Aorta (tissue), 5 donors: ENCODE measurements around the gene RIN3. TPM values are rescaled to one million over a fixed set of nuclear protein-coding genes. Genes with fewer than 3 reads are reported as not detected.

ENCODE experiments used
- ATAC-seq: fragments of 200-7000 bp; cut with Tn5 transposase; one replicate; pipeline ENCODE4 v1.9.1; 2022; ENCODE audit warnings: moderate library complexity; ENCODE audit not compliant: low FRiP score
- DNase-seq, 2 donors: peaks; one replicate each; pipeline ENCODE4 v3.0.0-alpha.2; 2020
- H3K27ac ChIP-seq, 2 donors: one replicate each; pipeline ENCODE4 v1.5.1; 2013; ENCODE audit warnings: low read length in 2 of 2, mild to moderate bottlenecking in 2 of 2, moderate library complexity in 2 of 2, control low read depth in 1 of 2, inconsistent platforms in 1 of 2, low read depth in 1 of 2
- H3K27me3 ChIP-seq, 2 donors: one replicate each; pipeline ENCODE4 v1.6.1; 2013; ENCODE audit warnings: control low read depth in 1 of 2, low read length in 1 of 2, mild to moderate bottlenecking in 1 of 2, moderate library complexity in 1 of 2; ENCODE audit not compliant: insufficient read depth in 2 of 2, control insufficient read depth in 1 of 2
- H3K36me3 ChIP-seq, 2 donors: one replicate each; pipeline ENCODE4 v1.6.1; 2013; ENCODE audit warnings: control low read depth in 1 of 2, low read length in 1 of 2, mild to moderate bottlenecking in 1 of 2; ENCODE audit not compliant: insufficient read depth in 2 of 2, control insufficient read depth in 1 of 2
- H3K4me1 ChIP-seq, 2 donors: one replicate each; pipeline ENCODE4 v1.6.1; 2013; ENCODE audit warnings: low read length in 2 of 2, control low read depth in 1 of 2, mild to moderate bottlenecking in 1 of 2, moderate library complexity in 1 of 2; ENCODE audit not compliant: insufficient read depth in 2 of 2, control insufficient read depth in 1 of 2
- H3K4me3 ChIP-seq, 2 donors: one replicate each; pipeline ENCODE4 v1.5.1; 2013; ENCODE audit warnings: low read length in 2 of 2, control low read depth in 1 of 2, mild to moderate bottlenecking in 1 of 2
- H3K9me3 ChIP-seq: one replicate; pipeline ENCODE4 v1.6.1; 2013; ENCODE audit warnings: mild to moderate bottlenecking, low read length; ENCODE audit not compliant: control insufficient read depth
- WGBS, 2 donors: extraction: QIAGEN DNeasy Blood & Tissue Kit; methylation state at CpG; one replicate each; pipeline ENCODE4 v1.1.7; 2013; 5-methylcytosine and 5-hydroxymethylcytosine counted together
- intact Hi-C, 2 donors: fragments of 100-400 bp; cut with DNase I; formaldehyde crosslinking; loops; one replicate each; pipeline versions ENCODE4 v1.14.2 to v1.15.0; 2022
- polyA plus RNA-seq, 2 donors: library from polyadenylated mRNA; stranded (reverse); fragments of 200-250 nt; gene quantifications; one replicate each; pipeline ENCODE4 v1.2.3, GENCODE V29; 2013
- total RNA-seq, 2 donors: library from RNA; stranded (reverse); fragmentation: NEBNext Ultra II Directional; extraction: Animal tissue kit (Norgen Biotek cat#: 25700); gene quantifications; one replicate each; pipeline ENCODE4 v1.2.1, GENCODE V29; 2021
- donor health status: healthy with polysubstance abuse.
- donor health status: Bipolar disorder and iron deficiency.
- donor health status: DM: no; HTN: no; CAD: no.
- donor health status: DM: no; HTN: no; CAD: no.
- donor health status: DM: yes; HTN: yes; CAD: no.

Gene RIN3
- total and polyA plus RNA-seq, 4 donors = 10.5 to 53.8 (median 30.1) TPM

GRCh38 chr14:92737206-92737605, 223.6 kb downstream of the RIN3 start:
- ATAC-seq (no peak), DNase-seq (no peak)
- intact Hi-C loops = no loop called here
- H3K27ac ChIP-seq = no peak overlapping the region
- H3K4me3 ChIP-seq = no peak overlapping the region
- no peaks in the 10 kb centered on the region for H3K9me3 ChIP-seq
- H3K27me3 ChIP-seq = no peaks in the 10 kb centered on the region
- H3K36me3 ChIP-seq = peaks cover 0 to 5% of the 10 kb centered on the region in 2 donors
- H3K4me1 ChIP-seq = no peaks in the 10 kb centered on the region
- WGBS, 2 donors = 28 to 29% methylated on average over 4 of the region's 4 CpGs

- Histone ChIP-seq H3K4me3 (no peak overlapping the region), H3K9me3 (no peaks in the 10 kb centered on the region), H3K27me3 (no peaks in the 10 kb centered on the region), H3K27ac (no peak overlapping the region), H3K4me1 (no peaks in the 10 kb centered on the region), H3K36me3 (peaks cover 0 to 5% of the 10 kb centered on the region in 2 donors)
- 91% methylated on average over 4 of the region's 4 CpGs for WGBS, 2 donors
- no peak for DNase-seq
- no peak for ATAC-seq
- intact Hi-C loops = no loop called here
These were observed 224.1 kb downstream of the RIN3 start for GRCh38 chr14:92737619-92738188.

Other genes starting within 250 kb of the RIN3 start
- gene SLC24A4, start 190.6 kb upstream of the RIN3 start, total RNA-seq = 1 to 10 TPM; 1.0 to 2.9 TPM
- gene SLC24A4, start 190.6 kb upstream of the RIN3 start, polyA plus RNA-seq = under 1 TPM; 0.25 to 0.26 TPM
- gene LGMN, start 234.8 kb downstream of the RIN3 start, total RNA-seq = 100 to 1,000 TPM in 1 of 2 donors, 10 to 100 TPM in 1; 90.0 to 164 TPM
- gene LGMN, start 234.8 kb downstream of the RIN3 start, polyA plus RNA-seq = 100 to 1,000 TPM in 1 of 2 donors, 10 to 100 TPM in 1; 86.0 to 106 TPM